ENCODE measurements around the gene CD74.

- no peak for TF ChIP-seq CTCF (IDR thresholded peaks at IDR 0.05 in 4 of 5, conservative IDR thresholded peaks at IDR 0.05 in 1 of 5)
- no peak for TF ChIP-seq POLR2A (IDR thresholded peaks at IDR 0.05)
Measured at GRCh38 chr5:150409638-150410523, 2.8 kb downstream of the CD74 start.

Data from gastrocnemius medialis (tissue), 4 donors.